Measurements from ENCODE around the gene CNTNAP2.

DNA sequence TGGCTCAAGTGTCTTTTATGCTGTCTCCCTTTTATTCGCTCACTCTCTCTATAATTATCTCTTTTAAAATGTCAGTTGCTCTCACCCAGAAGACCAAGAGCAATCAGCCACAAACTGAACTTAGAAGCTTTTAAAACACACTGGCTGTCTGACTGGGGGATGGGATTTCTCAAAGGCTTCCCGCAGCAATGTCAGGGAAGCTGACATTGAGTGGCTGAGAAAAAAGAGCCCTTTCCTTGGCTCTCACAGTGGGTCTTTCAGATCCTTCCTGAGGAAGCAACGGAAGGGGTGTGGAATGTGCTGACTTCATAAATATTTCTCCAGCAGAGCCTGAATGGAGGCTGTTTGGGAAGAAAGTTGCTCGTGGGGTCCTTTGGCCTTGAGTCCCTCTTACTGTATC lies 2028.2 kb downstream of the CNTNAP2 start:
- no peak for TF ChIP-seq EZH2 (IDR thresholded peaks at IDR 0.05; ENCODE audit: insufficient read depth, poor library complexity, severe bottlenecking)
- TF ChIP-seq EZH2phosphoT487 (IDR thresholded peaks at IDR 0.05; ENCODE audit: insufficient read depth, low read depth), result no peak

Data from GM23248 (cell line).